Fibroblast of the conjunctiva (primary cell): ENCODE data around the gene NDUFS4.
"Not testable (repeated sequence)": the region's sequence is repeated elsewhere in the genome, so short reads cannot be mapped to it uniquely, and the experiment has no call there.

Experiments used
- DNase-seq: peaks from one replicate; pipeline ENCODE4 v3.0.0-alpha.2; 2010; ENCODE audit warnings: low read depth

NDUFS4 gene

GRCh38 chr5:53575101-53575500 is 14.7 kb downstream of the NDUFS4 start:
- DNase-seq = no peak

- DNase-seq = no peak
These were observed 15.4 kb downstream of the NDUFS4 start for GRCh38 chr5:53575831-53576230.

GRCh38 chr5:53576674-53577073 is 16.2 kb downstream of the NDUFS4 start:
- DNase-seq = no peak

GRCh38 chr5:53578854-53579253 is 18.4 kb downstream of the NDUFS4 start:
- DNase-seq = no peak

GRCh38 chr5:53580547-53580946 is 20.1 kb downstream of the NDUFS4 start:
- no peak for DNase-seq

- DNase-seq = no peak
These were observed 21.8 kb downstream of the NDUFS4 start for GRCh38 chr5:53582225-53582624.

- DNase-seq = no peak
These were observed 30.3 kb downstream of the NDUFS4 start for GRCh38 chr5:53590759-53591158.

- no peak for DNase-seq
These were observed 34.0 kb downstream of the NDUFS4 start for GRCh38 chr5:53594419-53594818.

- DNase-seq = no peak
These were observed 37.5 kb downstream of the NDUFS4 start for GRCh38 chr5:53597894-53598293.

GRCh38 chr5:53601570-53601969 is 41.1 kb downstream of the NDUFS4 start:
- DNase-seq = no peak

GRCh38 chr5:53603009-53603687 is 42.7 kb downstream of the NDUFS4 start:
- no peak for DNase-seq

GRCh38 chr5:53604309-53604708 is 43.9 kb downstream of the NDUFS4 start:
- no peak for DNase-seq

GRCh38 chr5:53607886-53608285 is 47.4 kb downstream of the NDUFS4 start:
- no peak for DNase-seq

GRCh38 chr5:53608897-53609296 is 48.5 kb downstream of the NDUFS4 start:
- not testable (repeated sequence) for DNase-seq

GRCh38 chr5:53613061-53613460 is 52.6 kb downstream of the NDUFS4 start:
- DNase-seq = no peak

GRCh38 chr5:53613536-53613935 is 53.1 kb downstream of the NDUFS4 start:
- no peak for DNase-seq

GRCh38 chr5:53614376-53614885 is 54.0 kb downstream of the NDUFS4 start:
- no peak for DNase-seq

GRCh38 chr5:53616939-53617549 is 56.6 kb downstream of the NDUFS4 start:
- no peak for DNase-seq

- DNase-seq = no peak
These were observed 70.8 kb downstream of the NDUFS4 start for GRCh38 chr5:53631251-53631650.

- DNase-seq = no peak
These were observed 81.6 kb downstream of the NDUFS4 start for GRCh38 chr5:53642061-53642460.

- DNase-seq = no peak
These were observed 83.0 kb downstream of the NDUFS4 start for GRCh38 chr5:53643445-53643844.

- DNase-seq = no peak
These were observed 84.6 kb downstream of the NDUFS4 start for GRCh38 chr5:53645078-53645477.

GRCh38 chr5:53649352-53649751 is 88.9 kb downstream of the NDUFS4 start:
- DNase-seq = no peak

- DNase-seq = not testable (repeated sequence)
These were observed 100.1 kb downstream of the NDUFS4 start for GRCh38 chr5:53660573-53660972.
